ENCODE results near the gene ABCC1.

DNA sequence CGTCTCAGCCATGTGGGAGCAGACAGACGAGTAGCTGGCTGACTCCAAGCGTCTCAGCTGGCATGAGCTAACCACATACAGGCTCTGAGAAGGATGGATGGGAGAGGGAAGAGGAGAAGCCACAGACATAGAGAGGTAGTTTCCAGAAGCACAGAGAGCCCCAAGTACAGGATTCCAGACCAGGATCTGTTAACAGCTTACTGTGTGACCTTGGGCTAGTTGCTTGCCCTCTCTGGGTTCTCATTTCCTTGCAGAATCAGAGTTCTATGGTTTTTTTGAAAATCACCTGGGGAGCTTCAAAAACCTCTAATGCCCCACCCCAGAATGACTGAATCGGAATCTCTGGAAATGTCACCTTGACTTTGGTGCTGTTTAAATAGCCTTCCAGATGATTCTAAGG, 213.7 kb downstream of the ABCC1 start:
- TF ChIP-seq CTCF (IDR thresholded peaks at IDR 0.05; ENCODE audit: insufficient read depth, low read length, poor library complexity, severe bottlenecking) (no peak), EZH2phosphoT487 (conservative IDR thresholded peaks at IDR 0.05; ENCODE audit: low read length) (no peak)

All from SU-DHL-6 (cell line).